Endothelial cell of coronary artery (primary cell): Measurements from ENCODE around the gene ADGRE2. TPM values are rescaled to one million over a fixed set of nuclear protein-coding genes. Genes with fewer than 3 reads are reported as not detected.

Experiments used
- total RNA-seq: library from RNA; depleted of rRNA; stranded (reverse); fragments of >200 nt; gene quantifications from 2 replicates; pipeline ENCODE4 v1.2.3, GENCODE V29; 2014

The ADGRE2 gene
- not detected in 2 replicates for total RNA-seq

GRCh38 chr19:14778110-14778845 is at the start of gene ADGRE2:
TSS of gene ADGRE2 (minus strand) at chr19:14778560. CDS start at chr19:14776756, 1,804 bp downstream.

GRCh38 chr19:14689598-14690503 is 88.5 kb downstream of the ADGRE2 start, which contains the start of gene ZNF333:
TSS of gene ZNF333 (plus strand) at chr19:14690048. CDS start at chr19:14693492, 3,444 bp downstream.

Other genes starting within 250 kb of the ADGRE2 start
- 19.5 and 21.3 TPM in 2 replicates for gene TECR, start 249.0 kb downstream of the ADGRE2 start, total RNA-seq
- gene NDUFB7, start 206.5 kb downstream of the ADGRE2 start, total RNA-seq, result 283 and 352 TPM in 2 replicates
- gene CLEC17A, start 195.5 kb downstream of the ADGRE2 start, total RNA-seq, result not detected in 2 replicates
- not detected in 2 replicates for gene ADGRE3, start 103.7 kb downstream of the ADGRE2 start, total RNA-seq
- 11.2 and 17.7 TPM in 2 replicates for gene ZNF333, start 88.5 kb downstream of the ADGRE2 start, total RNA-seq
- gene OR7A5, start 56.6 kb upstream of the ADGRE2 start, total RNA-seq, result not detected in 2 replicates
- gene OR7C1, start 56.6 kb upstream of the ADGRE2 start, total RNA-seq, result not detected in 2 replicates
- gene OR7A10, start 70.4 kb upstream of the ADGRE2 start, total RNA-seq, result not detected in 2 replicates
- gene OR7A17, start 107.6 kb upstream of the ADGRE2 start, total RNA-seq, result not detected in 2 replicates
- not detected in 2 replicates for gene OR7C2, start 162.9 kb upstream of the ADGRE2 start, total RNA-seq
- gene SLC1A6, start 201.3 kb upstream of the ADGRE2 start, total RNA-seq, result not detected in 2 replicates